ENCODE data around the gene ZNF483.
"Not testable (repeated sequence)": the region's sequence is repeated elsewhere in the genome, so short reads cannot be mapped to it uniquely, and the experiment has no call there.

The ZNF483 gene

GRCh38 chr9:111525056-111525977 is at the start of gene ZNF483:
Gene ZNF483, plus strand, starts transcription at chr9:111525179. Its CDS starts 2,217 bp downstream, at chr9:111527396.
- Histone ChIP-seq H3K27me3 (ENCODE audit: control insufficient read depth, insufficient read depth, low read length) (no peaks in the 10 kb centered on the region), H3K4me1 (ENCODE audit: control insufficient read depth, insufficient read depth, low read length) (peaks cover 38% of the 10 kb centered on the region), H3K27ac (ENCODE audit: low read depth, low read length) (peak within 1 kb of the TSS; percentile 41; the same call in 1 of the 2 replicates), H3K9me3 (ENCODE audit: control insufficient read depth, insufficient read depth, low read depth, low read length) (no peaks in the 10 kb centered on the region), H3K9ac (ENCODE audit: low read length) (peak within 1 kb of the TSS; percentile 85), H3K36me3 (ENCODE audit: control insufficient read depth, insufficient read depth, low read length) (peaks cover 20% of the 10 kb centered on the region), H3K4me3 (ENCODE audit: low read depth, low read length) (peak within 1 kb of the TSS; percentile 78)

- Histone ChIP-seq H3K27me3 (ENCODE audit: control insufficient read depth, insufficient read depth, low read length) (no peaks in the 10 kb centered on the region), H3K9me3 (ENCODE audit: control insufficient read depth, insufficient read depth, low read depth, low read length) (no peaks in the 10 kb centered on the region), H3K9ac (ENCODE audit: low read length) (no peak overlapping the region), H3K27ac (ENCODE audit: low read depth, low read length) (no peak overlapping the region), H3K4me1 (ENCODE audit: control insufficient read depth, insufficient read depth, low read length) (peaks cover 33% of the 10 kb centered on the region), H3K36me3 (ENCODE audit: control insufficient read depth, insufficient read depth, low read length) (no peaks in the 10 kb centered on the region), H3K4me3 (ENCODE audit: low read depth, low read length) (no peak overlapping the region)
Measured at GRCh38 chr9:111475195-111475594, 49.8 kb upstream of the ZNF483 start.

- no peak overlapping the region for H3K9ac ChIP-seq (ENCODE audit: low read length)
- H3K4me1 ChIP-seq (ENCODE audit: control insufficient read depth, insufficient read depth, low read length) = peaks cover 34% of the 10 kb centered on the region
- H3K27ac ChIP-seq (ENCODE audit: low read depth, low read length) = no peak overlapping the region
- no peaks in the 10 kb centered on the region for H3K9me3 ChIP-seq (ENCODE audit: control insufficient read depth, insufficient read depth, low read depth, low read length)
- no peaks in the 10 kb centered on the region for H3K36me3 ChIP-seq (ENCODE audit: control insufficient read depth, insufficient read depth, low read length)
- no peaks in the 10 kb centered on the region for H3K27me3 ChIP-seq (ENCODE audit: control insufficient read depth, insufficient read depth, low read length)
- H3K4me3 ChIP-seq (ENCODE audit: low read depth, low read length) = no peak overlapping the region
Measured at GRCh38 chr9:111477677-111478076, 47.3 kb upstream of the ZNF483 start.

GRCh38 chr9:111481885-111482636 is 42.9 kb upstream of the ZNF483 start:
- Histone ChIP-seq H3K27ac (ENCODE audit: low read depth, low read length) (peak overlapping the region; percentile 2; the same call in 1 of the 2 replicates), H3K4me3 (ENCODE audit: low read depth, low read length) (peak overlapping the region; percentile 82), H3K36me3 (ENCODE audit: control insufficient read depth, insufficient read depth, low read length) (no peaks in the 10 kb centered on the region)

GRCh38 chr9:111482694-111483438 is 42.1 kb upstream of the ZNF483 start:
- H3K4me1 ChIP-seq (ENCODE audit: control insufficient read depth, insufficient read depth, low read length) = peaks cover 21% of the 10 kb centered on the region
- H3K27ac ChIP-seq (ENCODE audit: low read depth, low read length) = peak overlapping the region; percentile 74; the same call in 1 of the 2 replicates
- H3K4me3 ChIP-seq (ENCODE audit: low read depth, low read length) = peak overlapping the region; percentile 82
- H3K27me3 ChIP-seq (ENCODE audit: control insufficient read depth, insufficient read depth, low read length) = no peaks in the 10 kb centered on the region
- no peaks in the 10 kb centered on the region for H3K9me3 ChIP-seq (ENCODE audit: control insufficient read depth, insufficient read depth, low read depth, low read length)
- no peaks in the 10 kb centered on the region for H3K36me3 ChIP-seq (ENCODE audit: control insufficient read depth, insufficient read depth, low read length)
- peak overlapping the region; percentile 72 for H3K9ac ChIP-seq (ENCODE audit: low read length)

More at GRCh38 chr9:111481885-111482636, 42.9 kb upstream of the ZNF483 start:
- H3K27me3 ChIP-seq (ENCODE audit: control insufficient read depth, insufficient read depth, low read length) = no peaks in the 10 kb centered on the region
- H3K4me1 ChIP-seq (ENCODE audit: control insufficient read depth, insufficient read depth, low read length) = peaks cover 21% of the 10 kb centered on the region
- H3K9me3 ChIP-seq (ENCODE audit: control insufficient read depth, insufficient read depth, low read depth, low read length) = no peaks in the 10 kb centered on the region
- no peak overlapping the region for H3K9ac ChIP-seq (ENCODE audit: low read length)

DNA sequence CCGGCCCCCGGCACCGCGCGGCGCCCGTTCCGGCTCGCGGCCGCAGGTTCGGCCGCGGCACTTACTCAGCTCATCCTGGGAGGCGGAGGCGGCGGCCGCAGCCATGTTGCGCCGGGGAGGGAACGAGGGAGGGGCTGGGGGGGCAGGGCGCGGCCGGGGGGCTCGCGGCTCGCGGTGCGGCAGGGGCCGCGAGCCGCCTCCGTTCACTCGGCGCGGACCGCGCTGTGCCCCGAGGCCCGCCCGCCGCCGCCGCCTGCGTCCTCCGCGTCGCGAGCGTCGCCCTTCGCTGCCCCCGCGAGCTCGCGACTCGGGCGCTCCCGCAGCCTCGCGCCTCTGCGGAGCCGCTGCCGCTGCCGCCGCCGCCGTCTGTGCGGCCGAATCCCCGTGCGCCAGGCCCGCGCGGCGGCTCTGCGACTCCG is 41.5 kb upstream of the ZNF483 start:
- no peaks in the 10 kb centered on the region for H3K36me3 ChIP-seq (ENCODE audit: control insufficient read depth, insufficient read depth, low read length)
- H3K27ac ChIP-seq (ENCODE audit: low read depth, low read length) = no peak overlapping the region
- H3K4me1 ChIP-seq (ENCODE audit: control insufficient read depth, insufficient read depth, low read length) = peaks cover 21% of the 10 kb centered on the region
- H3K27me3 ChIP-seq (ENCODE audit: control insufficient read depth, insufficient read depth, low read length) = no peaks in the 10 kb centered on the region
- H3K9ac ChIP-seq (ENCODE audit: low read length) = peak overlapping the region; percentile 72
- H3K4me3 ChIP-seq (ENCODE audit: low read depth, low read length) = peak overlapping the region; percentile 82
- H3K9me3 ChIP-seq (ENCODE audit: control insufficient read depth, insufficient read depth, low read depth, low read length) = no peaks in the 10 kb centered on the region

DNA sequence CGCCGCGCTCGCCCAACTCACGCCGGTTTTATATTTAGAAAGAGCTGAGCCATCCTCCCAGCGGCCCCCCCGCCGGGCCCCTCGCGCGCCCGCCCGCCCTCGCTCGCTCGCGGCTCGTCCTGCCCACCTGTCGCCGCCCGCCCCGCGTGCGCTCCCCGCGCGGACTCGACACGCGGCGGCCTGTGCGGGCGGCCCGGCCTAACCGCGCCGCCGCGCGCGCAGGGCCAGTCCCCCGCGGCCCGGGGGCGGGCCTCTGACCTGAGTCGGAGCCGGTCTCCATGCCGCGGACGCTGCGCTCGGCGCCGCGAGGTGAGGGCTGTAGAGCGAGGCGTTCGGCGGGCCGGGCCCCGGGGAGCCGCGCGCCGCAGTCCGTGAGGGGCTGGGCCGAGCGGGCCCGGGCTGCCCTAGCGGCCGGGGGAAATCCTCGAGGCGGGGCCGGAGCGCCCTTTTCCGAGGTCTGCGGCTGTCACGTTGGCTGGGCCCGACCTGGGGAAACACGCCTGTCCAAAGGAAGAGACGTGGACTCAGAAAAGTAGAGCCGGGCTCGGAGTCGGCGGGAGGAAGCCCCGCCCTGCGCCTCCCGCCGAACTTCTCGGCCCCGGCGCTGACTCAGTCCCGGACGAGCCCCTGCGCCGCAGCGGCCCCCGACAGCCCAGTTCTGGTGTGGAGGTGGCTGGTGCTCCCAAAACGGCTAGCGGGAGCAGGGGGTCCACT is 41.0 kb upstream of the ZNF483 start, which contains the start of gene ECPAS:
ECPAS (minus strand) TSS at position 526 of the 714 bp plus-strand sequence. CDS start 11,465 bp downstream, outside the sequence.
- peak within 1 kb of the TSS; percentile 72 for H3K9ac ChIP-seq (ENCODE audit: low read length)
- H3K36me3 ChIP-seq (ENCODE audit: control insufficient read depth, insufficient read depth, low read length) = no peaks in the 10 kb centered on the region
- peak within 1 kb of the TSS; percentile 82 for H3K4me3 ChIP-seq (ENCODE audit: low read depth, low read length)
- H3K9me3 ChIP-seq (ENCODE audit: control insufficient read depth, insufficient read depth, low read depth, low read length) = no peaks in the 10 kb centered on the region
- H3K4me1 ChIP-seq (ENCODE audit: control insufficient read depth, insufficient read depth, low read length) = peaks cover 17% of the 10 kb centered on the region
- H3K27ac ChIP-seq (ENCODE audit: low read depth, low read length) = peak within 1 kb of the TSS; percentile 81; the same call in 1 of the 2 replicates
- no peaks in the 10 kb centered on the region for H3K27me3 ChIP-seq (ENCODE audit: control insufficient read depth, insufficient read depth, low read length)

DNA sequence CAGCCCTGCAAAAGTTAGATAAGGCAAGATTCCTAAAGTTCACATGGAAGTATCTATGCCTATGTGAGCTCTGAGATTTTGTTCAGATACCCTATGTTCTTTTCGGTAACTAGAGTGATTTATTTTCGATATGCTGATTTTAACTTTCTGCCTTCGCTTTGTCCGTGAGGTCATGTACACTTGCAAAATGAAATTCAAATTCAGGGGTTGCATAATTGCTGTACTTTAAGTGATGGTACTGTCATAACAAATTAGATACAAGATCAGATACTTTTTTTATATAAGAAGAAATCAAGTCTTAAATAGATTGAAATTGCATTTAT is 40.4 kb upstream of the ZNF483 start:
- no peaks in the 10 kb centered on the region for H3K27me3 ChIP-seq (ENCODE audit: control insufficient read depth, insufficient read depth, low read length)
- H3K36me3 ChIP-seq (ENCODE audit: control insufficient read depth, insufficient read depth, low read length) = no peaks in the 10 kb centered on the region
- H3K27ac ChIP-seq (ENCODE audit: low read depth, low read length) = peak overlapping the region; percentile 81; the same call in 1 of the 2 replicates
- H3K4me3 ChIP-seq (ENCODE audit: low read depth, low read length) = peak overlapping the region; percentile 82
- H3K9ac ChIP-seq (ENCODE audit: low read length) = peak overlapping the region; percentile 72
- no peaks in the 10 kb centered on the region for H3K9me3 ChIP-seq (ENCODE audit: control insufficient read depth, insufficient read depth, low read depth, low read length)
- H3K4me1 ChIP-seq (ENCODE audit: control insufficient read depth, insufficient read depth, low read length) = peaks cover 16% of the 10 kb centered on the region

DNA sequence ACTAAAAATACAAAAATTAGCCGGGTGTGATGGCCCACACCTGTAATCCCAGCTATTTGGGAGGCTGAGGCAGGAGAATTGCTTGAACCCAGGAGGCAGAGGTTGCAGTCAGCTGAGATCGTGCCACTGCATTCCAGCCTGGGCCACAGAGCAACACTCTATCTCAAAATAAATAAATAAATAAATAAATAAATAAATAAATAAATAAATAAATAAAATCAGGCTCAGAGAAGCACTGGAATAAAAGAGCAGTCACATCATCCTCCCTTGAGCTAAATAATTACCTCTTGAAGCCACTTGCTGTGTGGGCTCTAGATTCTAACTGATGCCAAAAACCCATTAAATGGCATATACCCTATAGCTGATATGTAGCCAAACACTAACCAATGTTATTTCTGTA is 27.8 kb upstream of the ZNF483 start:
- not testable (repeated sequence) for H3K27ac ChIP-seq (ENCODE audit: low read depth, low read length); H3K9ac ChIP-seq (ENCODE audit: low read length); H3K4me1 ChIP-seq (ENCODE audit: control insufficient read depth, insufficient read depth, low read length); H3K9me3 ChIP-seq (ENCODE audit: control insufficient read depth, insufficient read depth, low read depth, low read length); H3K4me3 ChIP-seq (ENCODE audit: low read depth, low read length); H3K27me3 ChIP-seq (ENCODE audit: control insufficient read depth, insufficient read depth, low read length); H3K36me3 ChIP-seq (ENCODE audit: control insufficient read depth, insufficient read depth, low read length)

- H3K4me1 ChIP-seq (ENCODE audit: control insufficient read depth, insufficient read depth, low read length) = peaks cover 4% of the 10 kb centered on the region
- H3K27me3 ChIP-seq (ENCODE audit: control insufficient read depth, insufficient read depth, low read length) = no peaks in the 10 kb centered on the region
- H3K4me3 ChIP-seq (ENCODE audit: low read depth, low read length) = no peak overlapping the region
- no peaks in the 10 kb centered on the region for H3K9me3 ChIP-seq (ENCODE audit: control insufficient read depth, insufficient read depth, low read depth, low read length)
- H3K9ac ChIP-seq (ENCODE audit: low read length) = no peak overlapping the region
- no peak overlapping the region for H3K27ac ChIP-seq (ENCODE audit: low read depth, low read length)
- no peaks in the 10 kb centered on the region for H3K36me3 ChIP-seq (ENCODE audit: control insufficient read depth, insufficient read depth, low read length)
Measured at GRCh38 chr9:111501005-111501562, 23.9 kb upstream of the ZNF483 start.

Data from HUES6 (cell line).